HEK293T (cell line): ENCODE results near the gene CISH.
A peak's percentile ranks its signal among the peaks of the same experiment; 100 is the strongest.

Experiments
- CTCF ChIA-PET: fragments of 350-600 bp; formaldehyde crosslinking; extraction: SDS; loops from one replicate; lab custom pipeline; 2021; ENCODE audit warnings: antibody characterized with exemption, inconsistent platforms; lab: Yijun Ruan, JAX
- POLR2A ChIA-PET: fragments of 350-600 bp; formaldehyde crosslinking; extraction: SDS; loops from one replicate; lab custom pipeline; 2020; ENCODE audit warnings: antibody characterized with exemption, inconsistent platforms; lab: Yijun Ruan, JAX
- DNase-seq: peaks from one replicate; pipeline ENCODE4 v3.0.0; 2012; ENCODE audit warnings: mixed read lengths; ENCODE audit errors: extremely low spot score
- ARNT ChIP-seq: fragments of 450-650 bp; IDR thresholded peaks from 2 replicates; pipeline ENCODE4 v1.6.1; 2017; ENCODE audit warnings: mild to moderate bottlenecking
- BHLHE40 ChIP-seq: fragments of 450-650 bp; IDR thresholded peaks from 2 replicates; pipeline ENCODE4 v1.6.1; 2016; ENCODE audit warnings: mild to moderate bottlenecking, moderate library complexity, borderline replicate concordance
- CTBP1 ChIP-seq: fragments of 450-650 bp; IDR thresholded peaks from 2 replicates; pipeline ENCODE4 v1.6.1; 2016; ENCODE audit warnings: borderline replicate concordance
- ELF4 ChIP-seq: fragments of 450-650 bp; IDR thresholded peaks from 2 replicates; pipeline ENCODE4 v1.6.1; 2017; ENCODE audit warnings: antibody characterized with exemption
- FOXA1 ChIP-seq: fragments of 450-650 bp; IDR thresholded peaks from 2 replicates; pipeline ENCODE4 v1.6.1; 2016; ENCODE audit warnings: mild to moderate bottlenecking
- FOXK2 ChIP-seq: fragments of 450-650 bp; IDR thresholded peaks from 2 replicates; pipeline ENCODE4 v1.6.1; 2016; ENCODE audit warnings: mild to moderate bottlenecking
- FOXM1 ChIP-seq: fragments of 450-650 bp; IDR thresholded peaks from 2 replicates; pipeline ENCODE4 v1.6.1; 2017; ENCODE audit warnings: mild to moderate bottlenecking, borderline replicate concordance
- HDGF ChIP-seq: fragments of 450-650 bp; IDR thresholded peaks from 2 replicates; pipeline ENCODE4 v1.6.1; 2017; ENCODE audit warnings: antibody characterized with exemption, borderline replicate concordance
- L3MBTL2 ChIP-seq: fragments of 450-650 bp; conservative IDR thresholded peaks from 2 replicates; pipeline ENCODE4 v1.6.1; 2016; ENCODE audit warnings: mild to moderate bottlenecking
- LEF1 ChIP-seq: fragments of 450-650 bp; IDR thresholded peaks from 2 replicates; pipeline ENCODE4 v1.6.1; 2017; ENCODE audit warnings: mild to moderate bottlenecking, borderline replicate concordance
- NFRKB ChIP-seq: fragments of 450-650 bp; IDR thresholded peaks from 2 replicates; pipeline ENCODE4 v1.6.1; 2016; ENCODE audit warnings: mild to moderate bottlenecking, moderate library complexity
- SP1 ChIP-seq: fragments of 450-650 bp; IDR thresholded peaks from 2 replicates; pipeline ENCODE4 v1.6.1; 2017
- SUZ12 ChIP-seq: fragments of 450-650 bp; IDR thresholded peaks from 2 replicates; pipeline ENCODE4 v1.6.1; 2016; ENCODE audit warnings: mild to moderate bottlenecking
- TARDBP ChIP-seq: fragments of 450-650 bp; IDR thresholded peaks from 2 replicates; pipeline ENCODE4 v1.6.1; 2016
- ZNF384 ChIP-seq: fragments of 450-650 bp; IDR thresholded peaks from 2 replicates; pipeline ENCODE4 v1.6.1; 2016
- TF ChIP-seq, protein P1 (sequence below): fragments of 450-650 bp; IDR thresholded peaks from 2 replicates; pipeline ENCODE4 v1.6.1; 2016

Gene CISH, protein sequence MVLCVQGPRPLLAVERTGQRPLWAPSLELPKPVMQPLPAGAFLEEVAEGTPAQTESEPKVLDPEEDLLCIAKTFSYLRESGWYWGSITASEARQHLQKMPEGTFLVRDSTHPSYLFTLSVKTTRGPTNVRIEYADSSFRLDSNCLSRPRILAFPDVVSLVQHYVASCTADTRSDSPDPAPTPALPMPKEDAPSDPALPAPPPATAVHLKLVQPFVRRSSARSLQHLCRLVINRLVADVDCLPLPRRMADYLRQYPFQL

GRCh38 chr3:50611464-50612233 lies at the start of gene CISH:
Gene CISH (minus strand): TSS chr3:50611774. CDS start chr3:50611650, 124 bp downstream.
- DNase-seq = peak; percentile 87
- TF ChIP-seq L3MBTL2 (peak; percentile 99), FOXK2 (no peak), FOXM1 (no peak)
- POLR2A ChIA-PET = interaction anchor here (0.6 to 3.3 kb wide), 12 partner anchors 13 to 888 kb away, joined by 3 to 26 read pairs (median 3); partner anchors contain the start of genes DCAF1, HEMK1 and NPRL2
- CTCF ChIA-PET = interaction anchor here (0.6 to 5.5 kb wide), 5 partner anchors 19 to 1070 kb away, joined by 3 to 44 read pairs (median 3); partner anchors contain the start of gene HEMK1

GRCh38 chr3:50660386-50660785 lies 48.8 kb upstream of the CISH start:
- TF ChIP-seq, protein P1, sequence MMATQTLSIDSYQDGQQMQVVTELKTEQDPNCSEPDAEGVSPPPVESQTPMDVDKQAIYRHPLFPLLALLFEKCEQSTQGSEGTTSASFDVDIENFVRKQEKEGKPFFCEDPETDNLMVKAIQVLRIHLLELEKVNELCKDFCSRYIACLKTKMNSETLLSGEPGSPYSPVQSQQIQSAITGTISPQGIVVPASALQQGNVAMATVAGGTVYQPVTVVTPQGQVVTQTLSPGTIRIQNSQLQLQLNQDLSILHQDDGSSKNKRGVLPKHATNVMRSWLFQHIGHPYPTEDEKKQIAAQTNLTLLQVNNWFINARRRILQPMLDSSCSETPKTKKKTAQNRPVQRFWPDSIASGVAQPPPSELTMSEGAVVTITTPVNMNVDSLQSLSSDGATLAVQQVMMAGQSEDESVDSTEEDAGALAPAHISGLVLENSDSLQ = no peak
- TF ChIP-seq BHLHE40 (no peak), FOXK2 (no peak), NFRKB (no peak), CTBP1 (no peak), ELF4 (no peak), SUZ12 (no peak), HDGF (no peak), ZNF384 (no peak), FOXM1 (no peak), ARNT (no peak), L3MBTL2 (no peak), FOXA1 (no peak), SP1 (no peak), LEF1 (no peak), TARDBP (no peak)
- ChIA-PET CTCF (no interaction called here), POLR2A (no interaction called here)
- no peak for DNase-seq

DNA sequence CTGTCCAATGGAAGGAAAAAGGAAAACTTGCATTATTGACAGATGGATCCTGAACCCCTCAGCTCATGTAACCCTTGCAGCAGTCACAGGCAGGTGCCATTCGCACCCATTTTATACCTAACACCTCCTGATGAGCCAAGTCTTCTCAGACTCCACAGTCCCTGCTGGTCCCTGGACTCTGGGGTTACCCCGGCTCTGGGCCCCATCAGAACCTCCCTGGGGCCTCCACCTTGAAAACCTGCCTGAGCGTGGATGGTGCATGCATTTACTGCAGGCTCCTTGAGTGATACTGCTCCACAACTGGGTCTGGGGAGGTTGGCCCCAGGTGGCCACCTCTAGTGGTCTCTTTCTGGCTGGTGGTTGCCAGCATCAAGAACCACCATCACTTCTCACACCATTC lies 47.3 kb upstream of the CISH start:
- POLR2A ChIA-PET = no interaction called here
- TF ChIP-seq L3MBTL2 (no peak), HDGF (no peak), CTBP1 (no peak), ELF4 (no peak), NFRKB (no peak), FOXA1 (no peak)
- CTCF ChIA-PET = no interaction called here
- no peak for DNase-seq

DNA sequence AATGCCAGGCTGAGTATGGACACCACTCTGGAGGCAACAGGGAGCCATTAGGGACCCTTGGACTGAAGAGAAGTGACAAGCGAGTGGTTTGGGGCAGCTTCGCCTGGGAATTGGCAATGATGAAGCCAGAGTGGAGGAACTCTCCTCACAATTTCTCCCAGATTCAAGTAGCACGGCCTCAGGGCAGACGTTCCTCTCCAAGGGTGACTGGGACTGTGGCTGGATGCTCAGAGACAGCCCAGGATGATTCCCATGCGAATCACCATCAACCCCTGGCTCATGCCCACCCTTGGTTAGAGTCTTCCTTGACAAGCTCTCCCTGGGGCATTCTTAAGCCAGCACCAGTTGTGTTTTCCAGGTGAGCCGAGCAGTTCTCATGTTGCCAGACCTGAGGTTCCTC lies 46.8 kb upstream of the CISH start:
- ChIA-PET CTCF (no interaction called here), POLR2A (interaction anchor here (0.6 kb wide), 1 partner anchor 17 kb away, joined by 3 read pairs; no protein-coding TSS in a partner anchor)
- TF ChIP-seq ELF4 = no peak
- TF ChIP-seq, protein P1 = no peak
- no peak for TF ChIP-seq FOXM1
- TF ChIP-seq SUZ12 = no peak
- TF ChIP-seq FOXK2 = no peak
- TF ChIP-seq FOXA1 = no peak
- TF ChIP-seq SP1 = no peak
- no peak for TF ChIP-seq BHLHE40
- no peak for TF ChIP-seq L3MBTL2
- no peak for TF ChIP-seq TARDBP
- TF ChIP-seq LEF1 = no peak
- TF ChIP-seq HDGF = no peak
- no peak for TF ChIP-seq CTBP1
- TF ChIP-seq ZNF384 = no peak
- no peak for TF ChIP-seq ARNT
- no peak for TF ChIP-seq NFRKB
- DNase-seq = no peak

GRCh38 chr3:50657816-50658215 lies 46.2 kb upstream of the CISH start:
- no peak for TF ChIP-seq HDGF
- TF ChIP-seq ZNF384 = no peak
- no peak for TF ChIP-seq FOXK2
- no peak for DNase-seq
- CTCF ChIA-PET = interaction anchor here (1.8 kb wide), 1 partner anchor 42 kb away, joined by 6 read pairs; no protein-coding TSS in a partner anchor
- POLR2A ChIA-PET = interaction anchor here (0.6 kb wide), 1 partner anchor 18 kb away, joined by 3 read pairs; no protein-coding TSS in a partner anchor

- DNase-seq = no peak
- ChIA-PET POLR2A (interaction anchor here (1.7 kb wide), 1 partner anchor 40 kb away, joined by 9 read pairs; the partner anchor contains the start of gene MAPKAPK3), CTCF (interaction anchor here (1.8 kb wide), 1 partner anchor 41 kb away, joined by 6 read pairs; no protein-coding TSS in a partner anchor)
- TF ChIP-seq SP1 = no peak
- no peak for TF ChIP-seq L3MBTL2
- no peak for TF ChIP-seq FOXA1
- TF ChIP-seq NFRKB = no peak
- no peak for TF ChIP-seq HDGF
- TF ChIP-seq ELF4 = no peak
- TF ChIP-seq ZNF384 = no peak
These were observed 45.8 kb upstream of the CISH start for GRCh38 chr3:50657407-50657806.
